Psoas muscle (tissue), 8 donors: Measurements from ENCODE around the gene SCARB1. TPM values are rescaled to one million over a fixed set of nuclear protein-coding genes. Genes with fewer than 3 reads are reported as not detected.

Experiments used
- ATAC-seq, 4 donors: fragments of 200-7000 bp; cut with Tn5 transposase; one replicate each; pipeline ENCODE4 v1.9.1; 2020; ENCODE audit warnings: moderate library complexity in 3 of 4, mild to moderate bottlenecking in 2 of 4
- DNase-seq, 2 donors: peaks; one replicate each; pipeline ENCODE4 v3.0.0-alpha.2; 2020
- H3K27ac ChIP-seq: fragments of 200-600 bp; one replicate; pipeline ENCODE4 v1.8.0; 2022
- H3K27me3 ChIP-seq, 3 donors: fragments of 200-600 bp in 1 of 3; one replicate each; pipeline versions ENCODE4 v1.6.1 to v1.8.0; 2013 to 2022; ENCODE audit warnings: low read length in 2 of 3, mild to moderate bottlenecking in 2 of 3, moderate library complexity in 1 of 3; ENCODE audit not compliant: insufficient read depth in 3 of 3
- H3K36me3 ChIP-seq, 2 donors: fragments of 200-600 bp in 1 of 2; one replicate each; pipeline versions ENCODE4 v1.6.1 to v1.8.0; 2013 to 2022; ENCODE audit warnings: low read depth in 1 of 2, mild to moderate bottlenecking in 1 of 2, moderate library complexity in 1 of 2; ENCODE audit not compliant: insufficient read depth in 1 of 2
- H3K4me1 ChIP-seq: fragments of 200-600 bp; one replicate; pipeline ENCODE4 v1.8.0; 2022
- H3K4me3 ChIP-seq: fragments of 200-600 bp; one replicate; pipeline ENCODE4 v1.8.0; 2022; ENCODE audit warnings: mild to moderate bottlenecking
- H3K9me3 ChIP-seq: fragments of 200-600 bp; one replicate; pipeline ENCODE4 v1.8.0; 2022
- WGBS, 3 donors: extraction: QIAGEN DNeasy Blood & Tissue Kit; methylation state at CpG; one replicate each; pipeline versions ENCODE4 v1.1.6 to v1.1.7; 2013; 5-methylcytosine and 5-hydroxymethylcytosine counted together
- intact Hi-C, 2 donors: fragments of 100-400 bp; cut with DNase I; formaldehyde crosslinking; loops; one replicate each; pipeline versions ENCODE4 v1.11.0 to v1.14.2; 2022
- polyA plus RNA-seq, 3 donors: library from polyadenylated mRNA; stranded (reverse); fragments of 200-250 nt; gene quantifications; one replicate each; pipeline ENCODE4 v1.2.3, GENCODE V29; 2013
- total RNA-seq, 4 donors: library from RNA; stranded (reverse); fragmentation: NEBNext Ultra II Directional in 2 of 4; extraction: Animal tissue kit (Norgen Biotek cat#: 25700) in 2 of 4; gene quantifications; one replicate each; pipeline versions ENCODE4 v1.2.1 to v1.2.4, GENCODE V29; 2021 to 2023
- TF ChIP-seq, protein P1 (sequence below): fragments of 200-600 bp; IDR thresholded peaks from one replicate; pipeline ENCODE4 v1.8.0; 2022; ENCODE audit warnings: antibody characterized with exemption
- donor health status: healthy with polysubstance abuse.
- donor health status: DM: no; HTN: no; CAD: no; lungs with moderate emphysema.
- donor health status: Bipolar disorder and iron deficiency.
- donor health status: healthy.
- donor health status: DM: yes; HTN: yes; CAD: no.
- donor health status: DM: no; HTN: no; CAD: no.
- donor health status: DM: no; HTN: no; CAD: no.
- donor health status: DM: yes; HTN: yes; CAD: no.

The SCARB1 gene
- total and polyA plus RNA-seq, 7 donors: 5.7 to 19.6 (median 9.1) TPM

DNA sequence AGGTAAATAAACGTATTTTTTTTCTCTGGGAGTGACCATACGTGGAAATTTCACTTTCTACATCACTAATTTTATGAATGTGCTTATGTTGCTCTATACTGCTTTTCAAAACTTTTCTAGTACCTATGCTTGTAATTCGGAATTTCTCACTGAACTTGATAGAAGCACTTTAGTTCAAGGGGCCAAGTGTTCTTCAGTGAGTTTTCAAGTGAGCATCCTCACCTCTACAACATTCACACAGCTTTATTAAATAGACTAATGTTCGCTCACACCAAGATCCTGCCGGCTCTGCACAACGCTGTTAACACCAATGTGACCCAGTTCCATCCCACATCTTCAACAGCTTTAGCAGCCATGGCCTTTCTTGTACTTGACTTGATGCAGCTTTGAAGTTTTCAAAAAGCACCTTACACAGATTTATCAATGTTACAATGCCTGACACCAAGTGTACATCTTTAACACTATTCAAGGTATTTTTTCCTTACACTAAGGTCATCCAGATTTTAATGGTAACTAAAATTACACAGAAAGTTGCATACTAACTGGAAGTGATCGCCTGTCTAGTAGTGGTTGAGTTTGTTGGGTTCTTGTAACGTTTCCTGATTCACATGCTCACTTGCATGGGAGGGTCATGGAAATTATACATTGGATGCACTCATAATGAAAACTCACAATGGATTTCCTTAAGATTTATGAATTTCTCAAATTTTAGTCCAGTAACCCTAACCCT is 46.3 kb upstream of the SCARB1 start:
- Histone ChIP-seq H3K9me3 (no peaks in the 10 kb centered on the region), H3K4me1 (peaks cover 22% of the 10 kb centered on the region), H3K27me3 (no peaks in the 10 kb centered on the region), H3K36me3 (peaks cover 3 to 29% of the 10 kb centered on the region in 2 donors), H3K4me3 (peak overlapping the region; percentile 62), H3K27ac (peak overlapping the region; percentile 75)
- DNase-seq: no peak
- WGBS, 3 donors: 39 to 64% (median 46%) methylated on average over 8 of the region's 8 CpGs
- intact Hi-C loops: loop anchor here in 1 of 2 donors (5.0 kb wide), 1 partner anchor 32 kb away; no protein-coding TSS in a partner anchor
- peak; percentile 20 to 45 (median 34) for ATAC-seq
- TF ChIP-seq, protein P1, sequence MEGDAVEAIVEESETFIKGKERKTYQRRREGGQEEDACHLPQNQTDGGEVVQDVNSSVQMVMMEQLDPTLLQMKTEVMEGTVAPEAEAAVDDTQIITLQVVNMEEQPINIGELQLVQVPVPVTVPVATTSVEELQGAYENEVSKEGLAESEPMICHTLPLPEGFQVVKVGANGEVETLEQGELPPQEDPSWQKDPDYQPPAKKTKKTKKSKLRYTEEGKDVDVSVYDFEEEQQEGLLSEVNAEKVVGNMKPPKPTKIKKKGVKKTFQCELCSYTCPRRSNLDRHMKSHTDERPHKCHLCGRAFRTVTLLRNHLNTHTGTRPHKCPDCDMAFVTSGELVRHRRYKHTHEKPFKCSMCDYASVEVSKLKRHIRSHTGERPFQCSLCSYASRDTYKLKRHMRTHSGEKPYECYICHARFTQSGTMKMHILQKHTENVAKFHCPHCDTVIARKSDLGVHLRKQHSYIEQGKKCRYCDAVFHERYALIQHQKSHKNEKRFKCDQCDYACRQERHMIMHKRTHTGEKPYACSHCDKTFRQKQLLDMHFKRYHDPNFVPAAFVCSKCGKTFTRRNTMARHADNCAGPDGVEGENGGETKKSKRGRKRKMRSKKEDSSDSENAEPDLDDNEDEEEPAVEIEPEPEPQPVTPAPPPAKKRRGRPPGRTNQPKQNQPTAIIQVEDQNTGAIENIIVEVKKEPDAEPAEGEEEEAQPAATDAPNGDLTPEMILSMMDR: no peak

DNA sequence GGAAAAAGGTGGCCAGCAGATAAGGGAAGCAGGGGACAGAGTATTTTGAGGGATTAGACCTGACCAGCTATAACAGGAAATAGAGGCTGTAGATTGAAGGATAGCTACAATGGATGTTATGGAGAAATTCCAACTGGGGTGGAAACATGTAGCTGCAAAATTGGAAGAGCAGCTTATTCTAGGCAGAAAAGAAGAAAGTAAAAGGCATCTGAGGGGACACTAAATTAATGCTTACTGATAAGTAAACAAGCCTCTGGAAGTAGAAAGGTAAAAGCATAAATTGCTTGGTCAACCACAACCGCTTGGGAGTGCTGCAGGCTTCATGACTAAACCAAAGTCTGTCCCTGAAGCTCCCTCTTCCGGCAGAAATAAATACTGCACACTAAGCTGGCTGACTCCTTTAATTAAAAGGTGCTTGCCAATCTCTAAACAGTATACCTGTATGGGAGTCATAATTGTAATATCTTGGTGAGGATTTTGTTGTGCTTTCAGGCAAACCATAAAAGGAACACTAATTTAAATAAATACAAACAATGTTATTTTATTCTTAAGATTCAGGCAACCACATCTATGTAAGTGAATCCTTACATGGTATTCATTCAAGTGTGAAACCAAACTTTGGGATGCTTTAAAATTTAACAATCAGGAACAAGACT is 43.1 kb upstream of the SCARB1 start:
- intact Hi-C loops: loop anchor here (2.0 to 5.0 kb wide), 2 partner anchors 34 to 36 kb away; no protein-coding TSS in a partner anchor
- peaks cover 26% of the 10 kb centered on the region for H3K4me1 ChIP-seq
- H3K36me3 ChIP-seq: peaks cover 0 to 13% of the 10 kb centered on the region in 2 donors
- ATAC-seq (peak; percentile 31 to 52 (median 46)), DNase-seq (peak; percentile 66 to 84)
- 0 to 2% (median 0%) methylated on average over 2 of the region's 2 CpGs for WGBS, 3 donors
- no peak overlapping the region for H3K4me3 ChIP-seq
- peak overlapping the region; percentile 58 for H3K27ac ChIP-seq
- no peaks in the 10 kb centered on the region for H3K27me3 ChIP-seq
- no peaks in the 10 kb centered on the region for H3K9me3 ChIP-seq
- TF ChIP-seq, protein P1: peak; percentile 96

DNA sequence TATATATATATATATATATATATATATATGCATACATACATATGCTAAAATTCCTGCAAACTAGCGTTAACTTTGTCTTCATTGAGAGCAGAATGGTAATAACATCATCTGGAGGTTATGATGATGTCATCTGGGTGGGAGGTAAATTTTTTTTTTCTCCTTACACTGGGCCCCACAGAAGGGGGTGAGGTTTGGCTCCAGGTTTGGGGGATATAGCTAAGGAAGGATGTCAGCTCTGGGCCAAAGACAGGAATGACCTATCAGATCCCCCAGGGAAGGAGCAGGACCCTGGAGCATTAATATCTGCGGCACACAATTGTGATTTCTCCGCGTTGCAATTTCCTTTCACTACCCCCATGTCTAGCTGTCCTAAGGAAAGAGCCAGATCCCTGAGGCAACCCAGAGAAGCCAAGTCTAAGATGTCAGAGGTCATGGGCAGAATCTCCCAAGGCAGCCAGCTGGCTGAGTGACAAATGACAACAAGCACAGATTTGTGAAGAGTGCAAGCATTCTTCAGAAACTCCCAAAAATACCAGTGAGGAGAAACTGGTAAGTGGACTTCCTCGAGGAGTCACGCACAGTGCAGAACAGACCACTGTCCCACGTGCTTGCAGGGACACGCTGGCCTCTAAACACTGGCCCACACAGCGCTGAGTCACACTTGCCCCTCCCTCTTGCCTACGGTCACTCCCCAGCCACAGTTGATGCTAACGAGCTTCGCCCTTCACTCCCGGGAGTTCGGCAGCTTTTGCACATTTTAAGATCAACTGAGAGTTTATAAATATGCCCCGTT is 40.8 kb upstream of the SCARB1 start:
- intact Hi-C loops: loop anchor here (5.0 kb wide), 2 partner anchors 38 to 867 kb away; no protein-coding TSS in a partner anchor
- WGBS, 3 donors: 11 to 16% (median 15%) methylated on average over 15 of the region's 15 CpGs
- H3K27me3 ChIP-seq: no peaks in the 10 kb centered on the region
- ATAC-seq (peak; percentile 77 to 85 (median 84)), DNase-seq (peak; percentile 88 to 94)
- TF ChIP-seq, protein P1: no peak
- H3K4me1 ChIP-seq: peaks cover 12% of the 10 kb centered on the region
- no peaks in the 10 kb centered on the region for H3K9me3 ChIP-seq
- H3K36me3 ChIP-seq: no peaks in the 10 kb centered on the region
- peak overlapping the region; percentile 16 for H3K4me3 ChIP-seq
- peak overlapping the region; percentile 67 for H3K27ac ChIP-seq

DNA sequence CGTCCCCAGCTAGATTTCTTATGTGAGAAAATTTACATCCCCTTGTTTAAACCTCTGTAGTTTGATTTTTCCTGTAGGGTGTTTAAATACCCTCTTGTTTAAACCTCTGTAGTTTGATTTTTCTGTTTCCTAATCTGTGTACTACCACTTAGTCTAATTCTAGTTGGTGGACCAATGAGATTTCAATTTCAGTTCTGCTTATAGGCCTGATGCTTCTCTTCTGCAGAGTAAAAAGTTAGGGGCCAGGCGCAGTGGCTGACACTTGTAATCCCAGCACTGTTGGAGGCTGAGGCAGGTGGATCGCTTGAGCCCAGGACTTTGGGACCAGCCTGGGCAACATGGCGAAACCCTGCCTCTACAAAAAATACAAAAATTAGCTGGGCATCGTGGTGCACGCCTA is 39.3 kb upstream of the SCARB1 start:
- intact Hi-C loops: loop anchor here in 1 of 2 donors (5.0 kb wide), 1 partner anchor 866 kb away; no protein-coding TSS in a partner anchor
- H3K36me3 ChIP-seq: no peaks in the 10 kb centered on the region
- H3K27me3 ChIP-seq: no peaks in the 10 kb centered on the region
- ATAC-seq (no peak), DNase-seq (peak in 1 of 2 donors; percentile 19)
- no peak overlapping the region for H3K4me3 ChIP-seq
- H3K4me1 ChIP-seq: peaks cover 12% of the 10 kb centered on the region
- TF ChIP-seq, protein P1: no peak
- no peaks in the 10 kb centered on the region for H3K9me3 ChIP-seq
- no peak overlapping the region for H3K27ac ChIP-seq
- WGBS, 3 donors: 93 to 98% (median 94%) methylated on average over 6 of the region's 6 CpGs
